K562 (cell line): ENCODE measurements around the gene NOX5. TPM values are rescaled to one million over a fixed set of nuclear protein-coding genes. Genes with fewer than 3 reads are reported as not detected.

Source experiments
- ATAC-seq: fragments of 200-7000 bp; cut with Tn5 transposase; 3 replicates; pipeline ENCODE4 v1.9.1; 2020; ENCODE audit warnings: moderate library complexity
- BruUV-seq: library from RNA; stranded (reverse); fragments of 400-500 nt; replicated peaks from 2 replicates; lab custom pipeline; 2021; lab: Mats Ljungman, UMichigan
- CTCF ChIA-PET: fragments of 300-600 bp; formaldehyde crosslinking; extraction: SDS; loops from one replicate; lab custom pipeline; 2021; ENCODE audit warnings: low intra/inter-chr PET ratio; lab: Yijun Ruan, JAX
- POLR2A ChIA-PET: fragments of 300-600, 350-650 bp; sonication (Branson Sonifier 250); formaldehyde crosslinking; extraction: SDS; loops from one replicate; lab custom pipeline; 2021; ENCODE audit warnings: antibody characterized with exemption, inconsistent platforms; lab: Yijun Ruan, JAX
- DNase-seq, 4 experiments: peaks; one replicate each; pipeline versions ENCODE4 v3.0.0 to v3.0.0-alpha.2; 2011 to 2018; ENCODE audit warnings: low spot score in 3 of 4, mixed read lengths in 3 of 4; ENCODE audit errors: extremely low read depth in 1 of 4
- FAIRE-seq: peaks from 2 replicates; lab custom pipeline; 2011; peaks lifted over from hg19 to GRCh38; lab: Jason Lieb, UNC
- H2AFZ ChIP-seq: 2 replicates; pipeline ENCODE4 v1.6.0; 2011; ENCODE audit warnings: low read depth, low read length, control low read depth, inconsistent platforms
- H3K27ac ChIP-seq: fragments of 200-600 bp; 3 replicates; pipeline ENCODE4 v1.8.0; 2011; ENCODE audit warnings: low read depth, mild to moderate bottlenecking, control low read depth, inconsistent platforms, low read length, moderate library complexity, mixed read lengths; ENCODE audit errors: extremely low read depth
- H3K27me3 ChIP-seq, 2 experiments: fragments of 300-600 bp in 1 of 2; 2 replicates in 1 of 2; 3 replicates in 1 of 2; pipeline versions ENCODE4 v1.6.0 to v1.8.0; 2011; ENCODE audit warnings: inconsistent platforms in 2 of 2, low read length in 2 of 2, mild to moderate bottlenecking in 1 of 2, mixed read lengths in 1 of 2, moderate library complexity in 1 of 2; ENCODE audit not compliant: control insufficient read depth in 2 of 2, insufficient read depth in 2 of 2
- H3K36me3 ChIP-seq: fragments of 300-600 bp; 3 replicates; pipeline ENCODE4 v1.8.0; 2011; ENCODE audit warnings: mild to moderate bottlenecking, low read length, inconsistent platforms; ENCODE audit not compliant: control insufficient read depth, insufficient read depth
- H3K4me1 ChIP-seq, 2 experiments: fragments of 200-600 bp in 1 of 2; replicated peaks in 1 of 2; 2 replicates in 1 of 2; 3 replicates in 1 of 2; pipeline versions ENCODE4 v1.5.1 to v1.8.0; 2011; ENCODE audit warnings: inconsistent platforms in 2 of 2, low read length in 2 of 2, mild to moderate bottlenecking in 1 of 2, mixed read lengths in 1 of 2, moderate library complexity in 1 of 2; ENCODE audit not compliant: control insufficient read depth in 2 of 2, insufficient read depth in 2 of 2
- H3K4me2 ChIP-seq: 2 replicates; pipeline ENCODE4 v1.6.1; 2011; ENCODE audit warnings: low read length, control low read depth, inconsistent platforms, mixed read lengths; ENCODE audit not compliant: insufficient read depth
- H3K4me3 ChIP-seq: fragments of 200-600 bp; sonication (generic), shearing (Covaris generic); 2 replicates; pipeline ENCODE4 v1.5.1; 2016; ENCODE audit warnings: control low read depth, inconsistent platforms
- H3K79me2 ChIP-seq: fragments of 200-600 bp; 3 replicates; pipeline ENCODE4 v1.8.0; 2011; ENCODE audit warnings: low read length, inconsistent platforms; ENCODE audit not compliant: control insufficient read depth, insufficient read depth
- H3K9ac ChIP-seq, 2 experiments: 2 replicates each; pipeline versions ENCODE4 v1.6.0 to v1.6.1; 2011; ENCODE audit warnings: low read depth in 2 of 2, low read length in 2 of 2, control low read depth in 1 of 2, inconsistent platforms in 1 of 2, mild to moderate bottlenecking in 1 of 2, mixed read lengths in 1 of 2; ENCODE audit not compliant: insufficient read depth in 1 of 2
- H3K9me1 ChIP-seq: one replicate; pipeline ENCODE4 v1.6.0; 2011; ENCODE audit warnings: inconsistent platforms, mild to moderate bottlenecking, low read length, moderate library complexity; ENCODE audit not compliant: control insufficient read depth, insufficient read depth
- H3K9me3 ChIP-seq: replicated peaks from 2 replicates; pipeline ENCODE4 v1.5.1; 2011; ENCODE audit warnings: low read depth, low read length, inconsistent platforms; ENCODE audit not compliant: control insufficient read depth, insufficient read depth
- H4K20me1 ChIP-seq: replicated peaks from 2 replicates; pipeline ENCODE4 v1.6.1; 2011; ENCODE audit warnings: low read length, inconsistent platforms, mixed read lengths; ENCODE audit not compliant: control insufficient read depth, insufficient read depth
- ARID1B ChIP-seq: fragments of 450-650 bp; IDR thresholded peaks from 2 replicates; pipeline ENCODE4 v1.6.1; 2016; ENCODE audit warnings: antibody characterized with exemption, mild to moderate bottlenecking, inconsistent platforms
- CBFA2T2 ChIP-seq: fragments of 450-650 bp; conservative IDR thresholded peaks from 2 replicates; pipeline ENCODE4 v1.6.1; 2017; ENCODE audit warnings: mild to moderate bottlenecking
- CBFA2T3 ChIP-seq: fragments of 450-650 bp; IDR thresholded peaks from 2 replicates; pipeline ENCODE4 v1.6.1; 2017
- KDM1A ChIP-seq, 2 experiments: fragments of 450-650 bp; IDR thresholded peaks; 2 replicates each; pipeline ENCODE4 v1.6.1; 2016; ENCODE audit warnings: mild to moderate bottlenecking in 2 of 2
- POLR2A ChIP-seq: fragments of 450-650 bp; conservative IDR thresholded peaks from 2 replicates; pipeline ENCODE4 v1.6.1; 2016
- TCF3 ChIP-seq: sonication (generic); formaldehyde crosslinking; IDR thresholded peaks from 2 replicates; pipeline ENCODE4 v1.4.0; 2020; ENCODE audit warnings: mild to moderate bottlenecking, missing genetic modification reagents
- TRIM24 ChIP-seq, 2 experiments: fragments of 450-650 bp; IDR thresholded peaks; 2 replicates each; pipeline ENCODE4 v1.6.1; 2016
- ZKSCAN8 ChIP-seq: fragments of 200-800 bp; sonication (Bioruptor generic); IDR thresholded peaks from 2 replicates; pipeline ENCODE4 v1.6.1; 2016; ENCODE audit warnings: missing genetic modification characterization, missing compliant biosample characterization
- ZNF507 ChIP-seq: conservative IDR thresholded peaks from 2 replicates; pipeline ENCODE4 v1.6.1; 2017; ENCODE audit warnings: missing genetic modification characterization, missing compliant biosample characterization
- WGBS: fragments of 100-300 bp; shearing (Covaris generic); methylation state at CpG from one replicate; pipeline ENCODE4 v1.1.6; 2016; ENCODE audit warnings: low coverage, mixed read lengths; ENCODE audit not compliant: insufficient coverage; ENCODE audit errors: missing lambda C conversion rate; 5-methylcytosine and 5-hydroxymethylcytosine counted together
- in situ Hi-C: fragments of 300-500 bp; cut with MboI; formaldehyde crosslinking; loops from 4 replicates; pipeline ENCODE4 v1.15.0; 2018; ENCODE audit warnings: inconsistent platforms, mixed read lengths
- intact Hi-C: fragments of 100-400 bp; cut with micrococcal nuclease; formaldehyde crosslinking; loops from 2 replicates; pipeline ENCODE4 v1.14.2; 2022
- polyA plus RNA-seq, 8 experiments: library from polyadenylated mRNA; depleted of rRNA in 4 of 8; stranded (reverse) in 5 of 8; unstranded in 3 of 8; fragments of >200 nt; fragmentation: Nextera tagmentation in 2 of 8; fragmentation: Illumina TruSeq in 1 of 8; extraction: Ambion mirVana in 2 of 8; extraction: Trizol in 1 of 8; gene quantifications; 2 replicates each; pipeline versions ENCODE4 v1.2.1 to v1.2.3, GENCODE V29; 2011 to 2014; ENCODE audit warnings: inconsistent platforms in 1 of 8, missing spikeins in 1 of 8
- total RNA-seq, 7 experiments: library from RNA; depleted of rRNA in 6 of 7; stranded (reverse); fragments of >200 nt in 6 of 7; fragmentation: Illumina TruSeq in 2 of 7; extraction: Trizol in 2 of 7; gene quantifications; 2 replicates each; pipeline versions ENCODE4 v1.2.1 to v1.2.3, GENCODE V29; 2011 to 2021; ENCODE audit warnings: low replicate concordance in 1 of 7

The NOX5 gene
- total and polyA plus RNA-seq, 9 of the 15 experiments (the other 6 are each of a cell fraction or from before 2014, with no cell fraction given) = 0.01 TPM; not detected in 8

- ChIA-PET CTCF (no interaction called here), POLR2A (interaction anchor here (2.7 kb wide), 1 partner anchor 10 kb away, joined by 14 read pairs; no protein-coding TSS in a partner anchor)
- BruUV-seq = no TSS peak
- 0 out of 2 replicates have a peak, but pooled peaks cover 6% of the 10 kb centered on the region for H3K9me3 ChIP-seq
- H3K4me1 ChIP-seq = peaks cover 24 to 29% of the 10 kb centered on the region in 2 experiments
- H3K27ac ChIP-seq = no peak overlapping the region; the same call in 1 of the 3 replicates
- in situ Hi-C loops = no loop called here
- FAIRE-seq (no peak), ATAC-seq (no peak), DNase-seq (peak in 1 of 4 experiments; percentile 11)
- no peaks in the 10 kb centered on the region for H4K20me1 ChIP-seq
- H3K4me2 ChIP-seq = peak overlapping the region; percentile 30
- WGBS = 20% methylated on average over 5 of the region's 6 CpGs
- no peak overlapping the region for H2AFZ ChIP-seq
- no peak overlapping the region for H3K4me3 ChIP-seq
- H3K9ac ChIP-seq = no peak overlapping the region
- intact Hi-C loops = no loop called here
- H3K79me2 ChIP-seq = no peaks in the 10 kb centered on the region
- TF ChIP-seq TRIM24 (IDR thresholded peaks at IDR 0.05) (peak in 1 of 2 experiments; percentile 35; a peak in 1 of 4 replicates), ARID1B (0 out of 2 replicates have a peak, but pooled peaks have one; percentile 9), ZKSCAN8 (CRISPR knock-in tag) (0 out of 2 replicates have a peak, but pooled peaks have one; percentile 3), ZNF507 (tag) (no peak), CBFA2T2 (peak; percentile 48), POLR2A (no peak), KDM1A (IDR thresholded peaks at IDR 0.05) (peak; percentile 16 to 35; a peak in 2 of 4 replicates), TCF3 (CRISPR knock-in tag) (peak; percentile 28; the same call in 1 of the 2 replicates), CBFA2T3 (peak; percentile 58)
- H3K9me1 ChIP-seq = no peaks in the 10 kb centered on the region
- no peaks in the 10 kb centered on the region for H3K27me3 ChIP-seq
- no peaks in the 10 kb centered on the region for H3K36me3 ChIP-seq
These were observed 31.4 kb upstream of the NOX5 start for GRCh38 chr15:68982976-68983563.
